Transverse colon (tissue), 4 donors: ENCODE results near the gene DOCK1.

ENCODE experiments used
- POLR2AphosphoS5 ChIP-seq, 3 donors: sonication (generic); formaldehyde crosslinking; IDR thresholded peaks; one replicate each; pipeline ENCODE4 v1.6.1; 2016; ENCODE audit warnings: antibody characterized with exemption in 3 of 3
- TF ChIP-seq, protein P1 (sequence below), 5 experiments: fragments of 200-600 bp in 3 of 5; fragments of 450-650 bp in 2 of 5; sonication (generic) in 3 of 5; IDR thresholded peaks; 1 replicate in 2 of 5; 2 replicates in 3 of 5; pipeline ENCODE4 v1.5.1; 2016 to 2017; ENCODE audit warnings: antibody characterized with exemption in 5 of 5, inconsistent platforms in 3 of 5, mild to moderate bottlenecking in 2 of 5, moderate library complexity in 1 of 5

DNA sequence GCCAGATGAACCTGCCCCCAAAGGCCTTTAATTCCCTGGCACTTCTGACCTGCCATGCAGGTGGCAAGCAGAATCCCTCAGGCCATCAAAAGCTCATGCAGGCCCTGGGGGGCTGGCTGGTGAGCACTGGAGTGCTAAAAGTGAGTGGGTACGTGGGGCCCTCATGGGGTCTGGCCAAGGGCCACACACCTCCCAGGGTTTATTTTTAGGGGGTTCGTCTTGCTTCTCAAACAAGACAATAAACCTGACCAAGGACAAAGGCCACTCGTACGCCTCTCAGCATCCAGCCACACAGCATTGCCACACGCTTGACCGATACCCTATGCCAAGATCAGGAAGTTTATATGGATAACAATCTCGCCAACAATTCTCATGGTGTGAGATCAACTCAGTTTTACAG, 33.1 kb upstream of the DOCK1 start:
- TF ChIP-seq, protein P1, sequence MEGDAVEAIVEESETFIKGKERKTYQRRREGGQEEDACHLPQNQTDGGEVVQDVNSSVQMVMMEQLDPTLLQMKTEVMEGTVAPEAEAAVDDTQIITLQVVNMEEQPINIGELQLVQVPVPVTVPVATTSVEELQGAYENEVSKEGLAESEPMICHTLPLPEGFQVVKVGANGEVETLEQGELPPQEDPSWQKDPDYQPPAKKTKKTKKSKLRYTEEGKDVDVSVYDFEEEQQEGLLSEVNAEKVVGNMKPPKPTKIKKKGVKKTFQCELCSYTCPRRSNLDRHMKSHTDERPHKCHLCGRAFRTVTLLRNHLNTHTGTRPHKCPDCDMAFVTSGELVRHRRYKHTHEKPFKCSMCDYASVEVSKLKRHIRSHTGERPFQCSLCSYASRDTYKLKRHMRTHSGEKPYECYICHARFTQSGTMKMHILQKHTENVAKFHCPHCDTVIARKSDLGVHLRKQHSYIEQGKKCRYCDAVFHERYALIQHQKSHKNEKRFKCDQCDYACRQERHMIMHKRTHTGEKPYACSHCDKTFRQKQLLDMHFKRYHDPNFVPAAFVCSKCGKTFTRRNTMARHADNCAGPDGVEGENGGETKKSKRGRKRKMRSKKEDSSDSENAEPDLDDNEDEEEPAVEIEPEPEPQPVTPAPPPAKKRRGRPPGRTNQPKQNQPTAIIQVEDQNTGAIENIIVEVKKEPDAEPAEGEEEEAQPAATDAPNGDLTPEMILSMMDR (IDR thresholded peaks at IDR 0.05): no peak
- no peak for TF ChIP-seq POLR2AphosphoS5 (IDR thresholded peaks at IDR 0.05)
